OCI-LY1 (cell line): ENCODE measurements around the gene BAIAP2L1.

Source experiments
- CTCF ChIP-seq: fragments of 200-600 bp; sonication (generic), shearing (Covaris generic); IDR thresholded peaks from 2 replicates; pipeline ENCODE4 v1.5.1; 2017; ENCODE audit warnings: mild to moderate bottlenecking, antibody characterized with exemption, low read length, moderate library complexity, mixed read lengths
- EZH2 ChIP-seq: fragments of 200-600 bp; sonication (generic), shearing (Covaris generic); IDR thresholded peaks from 2 replicates; pipeline ENCODE4 v1.8.0; 2017; ENCODE audit warnings: borderline replicate concordance, mixed run types, mild to moderate bottlenecking, antibody characterized with exemption, low read length, moderate library complexity, mixed read lengths

DNA sequence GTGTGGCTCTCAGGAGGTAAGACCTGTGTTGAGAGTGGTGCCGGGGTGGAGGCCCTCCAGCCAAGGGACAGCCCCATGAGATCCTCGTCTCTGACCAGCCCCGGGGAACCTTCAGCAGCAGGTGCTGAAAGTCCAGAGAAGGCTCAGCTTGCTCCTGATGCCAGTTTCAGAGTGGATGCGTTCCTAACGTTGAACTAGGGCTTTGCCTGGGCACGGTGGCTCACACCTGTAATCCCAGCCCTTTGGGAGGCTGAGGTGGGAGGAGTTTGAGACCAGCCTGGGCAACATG lies 45.7 kb downstream of the BAIAP2L1 start:
- no peak for TF ChIP-seq CTCF
- TF ChIP-seq EZH2 = no peak
